HFFc6 (cell line): Measurements from ENCODE around the gene NOX5. TPM values are rescaled to one million over a fixed set of nuclear protein-coding genes. Genes with fewer than 3 reads are reported as not detected.

ENCODE experiments used
- DNase-seq: peaks from one replicate; pipeline ENCODE4 v3.0.0-alpha.2; 2018
- H3K27ac Mint-ChIP-seq: 2 replicates; pipeline ENCODE4 v1.8.0; 2020; ENCODE audit warnings: mild to moderate bottlenecking, mixed read lengths
- H3K27me3 Mint-ChIP-seq: 2 replicates; pipeline ENCODE4 v1.8.0; 2021; ENCODE audit warnings: mild to moderate bottlenecking, moderate library complexity, mixed read lengths; ENCODE audit not compliant: insufficient read depth
- H3K36me3 Mint-ChIP-seq: 2 replicates; pipeline ENCODE4 v1.8.0; 2021; ENCODE audit warnings: low read depth, mixed read lengths
- H3K4me1 Mint-ChIP-seq: 2 replicates; pipeline ENCODE4 v1.8.0; 2020; ENCODE audit warnings: low read depth, mixed read lengths
- H3K4me3 Mint-ChIP-seq: 2 replicates; pipeline ENCODE4 v1.8.0; 2020; ENCODE audit warnings: mild to moderate bottlenecking, moderate library complexity, mixed read lengths
- H3K9me3 Mint-ChIP-seq: 2 replicates; pipeline ENCODE4 v1.8.0; 2020; ENCODE audit warnings: mild to moderate bottlenecking, mixed read lengths
- total RNA-seq, 6 experiments: library from RNA; stranded (reverse); fragmentation: NEBNext Ultra II Directional; extraction: Animal tissue kit (Norgen Biotek cat#: 25700); gene quantifications; 2 replicates in 1 of 6; 3 replicates in 5 of 6; pipeline ENCODE4 v1.2.3, GENCODE V29; 2021
- TF ChIP-seq, protein P1 (sequence below): fragments of 200-600 bp; sonication (generic); IDR thresholded peaks from 2 replicates; pipeline ENCODE4 v1.5.0; 2021; ENCODE audit warnings: antibody characterized with exemption, mild to moderate bottlenecking

Gene NOX5
- total RNA-seq, 6 experiments from 2014 or later: 0.19 to 0.77 (median 0.64) TPM

- Mint-ChIP-seq H3K4me3 (no peak overlapping the region), H3K4me1 (no peaks in the 10 kb centered on the region), H3K27me3 (peaks cover 13% of the 10 kb centered on the region), H3K9me3 (peaks cover 21% of the 10 kb centered on the region), H3K27ac (no peak overlapping the region), H3K36me3 (peaks cover 20% of the 10 kb centered on the region)
- no peak for DNase-seq
- TF ChIP-seq, protein P1, sequence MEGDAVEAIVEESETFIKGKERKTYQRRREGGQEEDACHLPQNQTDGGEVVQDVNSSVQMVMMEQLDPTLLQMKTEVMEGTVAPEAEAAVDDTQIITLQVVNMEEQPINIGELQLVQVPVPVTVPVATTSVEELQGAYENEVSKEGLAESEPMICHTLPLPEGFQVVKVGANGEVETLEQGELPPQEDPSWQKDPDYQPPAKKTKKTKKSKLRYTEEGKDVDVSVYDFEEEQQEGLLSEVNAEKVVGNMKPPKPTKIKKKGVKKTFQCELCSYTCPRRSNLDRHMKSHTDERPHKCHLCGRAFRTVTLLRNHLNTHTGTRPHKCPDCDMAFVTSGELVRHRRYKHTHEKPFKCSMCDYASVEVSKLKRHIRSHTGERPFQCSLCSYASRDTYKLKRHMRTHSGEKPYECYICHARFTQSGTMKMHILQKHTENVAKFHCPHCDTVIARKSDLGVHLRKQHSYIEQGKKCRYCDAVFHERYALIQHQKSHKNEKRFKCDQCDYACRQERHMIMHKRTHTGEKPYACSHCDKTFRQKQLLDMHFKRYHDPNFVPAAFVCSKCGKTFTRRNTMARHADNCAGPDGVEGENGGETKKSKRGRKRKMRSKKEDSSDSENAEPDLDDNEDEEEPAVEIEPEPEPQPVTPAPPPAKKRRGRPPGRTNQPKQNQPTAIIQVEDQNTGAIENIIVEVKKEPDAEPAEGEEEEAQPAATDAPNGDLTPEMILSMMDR: no peak
These were observed 35.5 kb upstream of the NOX5 start for GRCh38 chr15:68979006-68979405.

DNA sequence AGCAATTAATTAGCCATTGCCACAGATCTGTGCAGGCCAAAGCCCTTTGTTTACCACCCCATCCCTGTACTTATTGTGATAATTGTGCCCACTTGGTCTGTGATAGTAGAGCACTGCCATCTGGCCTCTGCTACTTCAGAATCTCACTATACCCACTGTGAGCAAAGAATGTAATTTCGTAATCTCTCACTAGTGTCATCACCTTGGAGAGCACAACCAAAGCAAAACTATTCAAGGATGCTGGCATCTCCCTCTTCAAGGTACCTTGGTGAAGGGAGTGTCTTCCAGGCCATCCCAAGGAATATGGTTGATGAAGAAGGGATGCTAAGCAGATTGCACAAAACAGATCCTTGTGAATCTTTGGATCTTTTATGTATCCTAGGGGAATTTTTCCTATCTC is 34.7 kb upstream of the NOX5 start:
- no peak for DNase-seq
- peaks cover 11% of the 10 kb centered on the region for H3K27me3 Mint-ChIP-seq
- no peak overlapping the region for H3K27ac Mint-ChIP-seq
- H3K9me3 Mint-ChIP-seq: peaks cover 18% of the 10 kb centered on the region
- H3K4me3 Mint-ChIP-seq: no peak overlapping the region
- peaks cover 5% of the 10 kb centered on the region; the same call in 1 of the 2 replicates for H3K4me1 Mint-ChIP-seq
- TF ChIP-seq, protein P1: no peak
- peaks cover 16% of the 10 kb centered on the region for H3K36me3 Mint-ChIP-seq

- Mint-ChIP-seq H3K27ac (no peak overlapping the region), H3K9me3 (peaks cover 13% of the 10 kb centered on the region), H3K36me3 (peaks cover 12% of the 10 kb centered on the region), H3K4me1 (peaks cover 6% of the 10 kb centered on the region; the same call in 1 of the 2 replicates), H3K4me3 (no peak overlapping the region), H3K27me3 (peaks cover 11% of the 10 kb centered on the region)
- no peak for DNase-seq
- TF ChIP-seq, protein P1: no peak
These were observed 33.7 kb upstream of the NOX5 start for GRCh38 chr15:68980786-68981185.

- TF ChIP-seq, protein P1: no peak
- no peak overlapping the region for H3K4me3 Mint-ChIP-seq
- H3K27me3 Mint-ChIP-seq: peaks cover 15% of the 10 kb centered on the region
- peaks cover 9% of the 10 kb centered on the region for H3K36me3 Mint-ChIP-seq
- H3K27ac Mint-ChIP-seq: no peak overlapping the region
- H3K4me1 Mint-ChIP-seq: peaks cover 6% of the 10 kb centered on the region; the same call in 1 of the 2 replicates
- H3K9me3 Mint-ChIP-seq: peaks cover 8% of the 10 kb centered on the region
- no peak for DNase-seq
These were observed 32.6 kb upstream of the NOX5 start for GRCh38 chr15:68981941-68982340.

- TF ChIP-seq, protein P1: no peak
- Mint-ChIP-seq H3K27me3 (peaks cover 17% of the 10 kb centered on the region), H3K4me3 (no peak overlapping the region), H3K4me1 (peaks cover 6% of the 10 kb centered on the region; the same call in 1 of the 2 replicates), H3K36me3 (no peaks in the 10 kb centered on the region), H3K27ac (no peak overlapping the region), H3K9me3 (no peaks in the 10 kb centered on the region)
- DNase-seq: no peak
These were observed 31.4 kb upstream of the NOX5 start for GRCh38 chr15:68982976-68983563.
